ENCODE measurements around the gene RNF175.
A peak's percentile ranks its signal among the peaks of the same experiment; 100 is the strongest.

RNF175 gene

DNA sequence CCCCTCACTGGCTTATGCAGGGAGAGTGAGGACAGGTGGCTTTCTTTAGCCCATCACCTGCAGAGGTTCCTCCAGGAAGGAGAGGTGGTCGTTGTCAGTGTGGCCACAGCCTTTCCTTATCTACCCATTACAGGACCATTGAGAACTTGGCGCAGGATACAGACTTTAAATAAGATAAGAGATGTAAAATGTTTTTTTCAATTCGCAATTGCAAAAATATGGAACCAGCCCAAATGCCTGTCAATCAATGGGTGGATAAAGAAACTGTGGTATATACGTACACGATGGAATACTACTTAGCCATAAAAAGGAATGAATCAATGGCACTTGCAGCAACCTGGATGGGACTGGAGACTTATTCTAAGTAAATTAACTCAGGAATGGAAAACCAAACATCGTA, 6.9 kb upstream of the RNF175 start:
- no peaks in the 10 kb centered on the region for H3K27me3 ChIP-seq (ENCODE audit: insufficient read depth, low read length)
- H3K4me3 ChIP-seq (ENCODE audit: low read length): no peak overlapping the region
- WGBS: 93% methylated on average over 6 of the region's 6 CpGs
- peaks cover 6% of the 10 kb centered on the region; the same call in 1 of the 2 replicates for H3K9me3 ChIP-seq (ENCODE audit: insufficient read depth, low read depth, low read length)
- H3K36me3 ChIP-seq (ENCODE audit: insufficient read depth, low read length): no peaks in the 10 kb centered on the region
- H3K9ac ChIP-seq (ENCODE audit: low read depth, low read length): no peak overlapping the region
- peaks cover 26% of the 10 kb centered on the region for H3K4me1 ChIP-seq (ENCODE audit: insufficient read depth, low read length)
- no peak overlapping the region for H3K27ac ChIP-seq (ENCODE audit: low read depth, low read length)

GRCh38 chr4:153765894-153766293, 6.1 kb upstream of the RNF175 start:
- H3K9ac ChIP-seq (ENCODE audit: low read depth, low read length): no peak overlapping the region
- WGBS: 94% methylated on average over 8 of the region's 8 CpGs
- H3K9me3 ChIP-seq (ENCODE audit: insufficient read depth, low read depth, low read length): 0 out of 2 replicates have a peak, but pooled peaks cover 2% of the 10 kb centered on the region
- H3K36me3 ChIP-seq (ENCODE audit: insufficient read depth, low read length): no peaks in the 10 kb centered on the region
- no peak overlapping the region for H3K27ac ChIP-seq (ENCODE audit: low read depth, low read length)
- peaks cover 26% of the 10 kb centered on the region for H3K4me1 ChIP-seq (ENCODE audit: insufficient read depth, low read length)
- peaks cover 4% of the 10 kb centered on the region for H3K27me3 ChIP-seq (ENCODE audit: insufficient read depth, low read length)
- no peak overlapping the region for H3K4me3 ChIP-seq (ENCODE audit: low read length)

DNA sequence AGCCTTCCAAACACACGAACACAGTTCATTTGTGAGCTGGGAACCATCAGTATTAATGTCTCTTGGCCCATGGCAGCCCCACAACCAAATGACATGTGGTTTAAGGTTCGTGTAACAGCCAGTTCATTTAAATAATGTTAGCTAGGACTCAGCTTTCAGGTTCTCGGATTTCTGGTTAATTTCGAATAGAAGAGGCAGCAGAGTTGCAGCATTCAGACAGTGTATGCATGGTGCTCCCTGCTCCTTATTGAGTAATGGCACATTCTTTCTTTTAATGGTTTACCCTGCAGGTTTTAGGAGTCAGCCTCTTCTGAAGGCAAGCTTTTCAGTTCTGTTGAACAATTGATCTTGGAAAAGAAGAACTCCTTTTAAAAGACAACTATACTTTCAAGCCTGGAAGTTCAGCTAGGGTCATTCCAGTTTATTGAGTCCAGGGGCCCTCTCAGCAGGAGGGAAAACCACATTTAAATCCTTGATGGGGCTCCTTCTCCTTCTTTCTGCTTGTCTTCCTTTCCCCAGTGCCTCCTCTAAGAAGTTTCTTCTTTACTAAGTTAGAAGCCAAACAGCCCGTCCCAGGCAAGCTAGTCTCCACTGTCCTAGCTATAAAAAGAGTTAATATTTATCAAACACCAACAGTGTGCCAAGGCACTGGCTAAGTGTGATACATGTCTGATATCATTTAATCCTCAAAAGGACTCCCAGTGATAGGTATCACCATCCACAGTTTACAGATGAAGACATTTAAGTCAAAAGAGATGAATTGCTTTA, 5.0 kb upstream of the RNF175 start:
- no peaks in the 10 kb centered on the region for H3K36me3 ChIP-seq (ENCODE audit: insufficient read depth, low read length)
- no peak overlapping the region for H3K9ac ChIP-seq (ENCODE audit: low read depth, low read length)
- H3K27me3 ChIP-seq (ENCODE audit: insufficient read depth, low read length): peaks cover 11% of the 10 kb centered on the region
- WGBS: 69% methylated on average over 5 of the region's 5 CpGs
- no peak overlapping the region for H3K4me3 ChIP-seq (ENCODE audit: low read length)
- no peaks in the 10 kb centered on the region for H3K9me3 ChIP-seq (ENCODE audit: insufficient read depth, low read depth, low read length)
- peaks cover 26% of the 10 kb centered on the region for H3K4me1 ChIP-seq (ENCODE audit: insufficient read depth, low read length)
- peak overlapping the region; percentile 26; the same call in 1 of the 2 replicates for H3K27ac ChIP-seq (ENCODE audit: low read depth, low read length)

DNA sequence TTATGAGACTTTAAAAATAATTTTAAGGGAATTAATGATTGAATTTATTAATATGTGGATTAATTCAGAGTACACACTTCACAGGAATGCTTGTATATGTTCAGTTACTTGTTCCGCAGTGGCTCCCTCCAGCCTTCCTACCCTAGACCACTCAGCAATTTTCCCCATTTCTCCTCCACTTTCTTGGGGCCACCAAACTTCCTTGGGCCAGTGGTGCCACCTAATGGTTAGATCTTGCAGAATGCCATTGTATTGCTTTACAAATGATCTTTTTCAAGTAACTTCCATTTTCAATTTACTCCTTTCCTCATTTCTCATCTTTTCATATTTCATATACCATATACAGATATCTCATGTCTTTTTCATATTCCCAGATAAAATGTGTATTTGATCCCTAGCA, 3.6 kb upstream of the RNF175 start:
- Histone ChIP-seq H3K36me3 (ENCODE audit: insufficient read depth, low read length) (no peaks in the 10 kb centered on the region), H3K4me3 (ENCODE audit: low read length) (no peak overlapping the region), H3K9me3 (ENCODE audit: insufficient read depth, low read depth, low read length) (no peaks in the 10 kb centered on the region), H3K9ac (ENCODE audit: low read depth, low read length) (no peak overlapping the region), H3K27me3 (ENCODE audit: insufficient read depth, low read length) (peaks cover 19% of the 10 kb centered on the region), H3K4me1 (ENCODE audit: insufficient read depth, low read length) (peaks cover 28% of the 10 kb centered on the region), H3K27ac (ENCODE audit: low read depth, low read length) (no peak overlapping the region; the same call in 1 of the 2 replicates)
- 87% methylated on average over 1 of the region's 1 CpG for WGBS

GRCh38 chr4:153758688-153759406, 977 bp downstream of the RNF175 start:
- no peaks in the 10 kb centered on the region for H3K36me3 ChIP-seq (ENCODE audit: insufficient read depth, low read length)
- 12% methylated on average over 12 of the region's 15 CpGs for WGBS
- peak overlapping the region; percentile 79; the same call in 1 of the 2 replicates for H3K9ac ChIP-seq (ENCODE audit: low read depth, low read length)
- H3K27me3 ChIP-seq (ENCODE audit: insufficient read depth, low read length): peaks cover 27% of the 10 kb centered on the region
- peak overlapping the region; percentile 70 for H3K4me3 ChIP-seq (ENCODE audit: low read length)
- H3K4me1 ChIP-seq (ENCODE audit: insufficient read depth, low read length): peaks cover 22% of the 10 kb centered on the region
- H3K9me3 ChIP-seq (ENCODE audit: insufficient read depth, low read depth, low read length): no peaks in the 10 kb centered on the region
- H3K27ac ChIP-seq (ENCODE audit: low read depth, low read length): no peak overlapping the region

GRCh38 chr4:153758136-153758535, 1.7 kb downstream of the RNF175 start:
- H3K4me3 ChIP-seq (ENCODE audit: low read length): 0 out of 2 replicates have a peak overlapping the region, but pooled peaks have one; percentile 70

GRCh38 chr4:153757407-153757806, 2.4 kb downstream of the RNF175 start:
- peaks cover 18% of the 10 kb centered on the region for H3K4me1 ChIP-seq (ENCODE audit: insufficient read depth, low read length)

More at GRCh38 chr4:153758136-153758535, 1.7 kb downstream of the RNF175 start:
- Histone ChIP-seq H3K27ac (ENCODE audit: low read depth, low read length) (no peak overlapping the region), H3K27me3 (ENCODE audit: insufficient read depth, low read length) (peaks cover 27% of the 10 kb centered on the region), H3K4me1 (ENCODE audit: insufficient read depth, low read length) (peaks cover 18% of the 10 kb centered on the region), H3K9ac (ENCODE audit: low read depth, low read length) (no peak overlapping the region), H3K36me3 (ENCODE audit: insufficient read depth, low read length) (no peaks in the 10 kb centered on the region), H3K9me3 (ENCODE audit: insufficient read depth, low read depth, low read length) (no peaks in the 10 kb centered on the region)
- 11% methylated on average over 2 of the region's 2 CpGs for WGBS

DNA sequence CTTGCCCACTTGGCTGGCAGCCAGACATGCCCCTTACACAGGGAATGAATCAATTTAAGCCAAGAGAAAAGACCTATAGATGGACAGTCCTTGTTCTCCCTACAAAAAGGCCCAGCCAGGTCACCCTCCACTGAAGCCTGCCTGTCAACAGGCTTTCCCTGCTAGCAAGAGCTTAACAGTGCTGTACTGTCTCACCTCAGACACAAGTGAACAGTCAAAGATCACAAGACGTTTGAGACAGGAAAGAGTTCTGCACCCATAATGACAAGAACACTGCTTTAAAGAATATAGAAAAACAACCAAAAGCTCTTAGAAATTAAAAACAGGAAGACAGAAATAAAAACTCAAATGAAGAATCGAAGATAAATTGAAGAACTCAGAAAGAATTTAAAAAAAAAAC, 4.6 kb downstream of the RNF175 start:
- peaks cover 18% of the 10 kb centered on the region for H3K4me1 ChIP-seq (ENCODE audit: insufficient read depth, low read length)
- 82% methylated on average over 1 of the region's 2 CpGs for WGBS
- no peak overlapping the region for H3K27ac ChIP-seq (ENCODE audit: low read depth, low read length)
- H3K36me3 ChIP-seq (ENCODE audit: insufficient read depth, low read length): no peaks in the 10 kb centered on the region
- H3K9ac ChIP-seq (ENCODE audit: low read depth, low read length): no peak overlapping the region
- no peak overlapping the region for H3K4me3 ChIP-seq (ENCODE audit: low read length)
- H3K27me3 ChIP-seq (ENCODE audit: insufficient read depth, low read length): peaks cover 17% of the 10 kb centered on the region
- no peaks in the 10 kb centered on the region for H3K9me3 ChIP-seq (ENCODE audit: insufficient read depth, low read depth, low read length)

More at GRCh38 chr4:153757407-153757806, 2.4 kb downstream of the RNF175 start:
- peaks cover 27% of the 10 kb centered on the region for H3K27me3 ChIP-seq (ENCODE audit: insufficient read depth, low read length)
- 71% methylated on average over 1 of the region's 1 CpG for WGBS
- H3K9ac ChIP-seq (ENCODE audit: low read depth, low read length): no peak overlapping the region
- no peaks in the 10 kb centered on the region for H3K9me3 ChIP-seq (ENCODE audit: insufficient read depth, low read depth, low read length)
- H3K27ac ChIP-seq (ENCODE audit: low read depth, low read length): no peak overlapping the region
- no peaks in the 10 kb centered on the region for H3K36me3 ChIP-seq (ENCODE audit: insufficient read depth, low read length)
- H3K4me3 ChIP-seq (ENCODE audit: low read length): no peak overlapping the region

DNA sequence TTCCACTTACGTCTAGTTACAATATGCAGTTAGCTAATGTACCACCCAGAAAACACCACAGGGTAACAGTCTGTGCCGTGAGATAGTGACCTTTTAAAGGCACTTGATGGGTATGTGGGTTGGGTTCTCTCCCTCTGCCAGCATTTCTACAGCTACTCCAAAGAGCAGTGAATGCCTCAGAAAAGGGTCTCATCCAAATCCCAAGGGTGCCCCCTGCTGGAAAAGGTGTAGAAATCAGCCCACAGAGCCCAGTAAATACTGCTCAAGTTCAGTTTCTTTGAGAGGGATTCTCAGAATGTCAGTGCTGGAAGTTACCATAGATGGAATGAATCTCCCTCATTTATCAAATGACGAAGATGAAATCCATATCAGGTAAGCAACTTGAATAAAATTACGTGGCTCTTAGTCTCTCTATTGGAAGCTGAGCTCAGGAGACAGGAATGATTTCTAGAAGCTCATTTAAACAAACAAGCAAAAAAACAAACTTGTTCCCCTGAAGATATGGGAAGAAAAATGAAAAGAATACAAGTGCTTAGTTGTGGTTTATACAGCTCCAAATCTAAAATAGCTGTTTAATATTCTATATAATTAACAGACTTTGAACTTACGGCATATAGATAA, 9.5 kb downstream of the RNF175 start:
- Histone ChIP-seq H3K27me3 (ENCODE audit: insufficient read depth, low read length) (no peaks in the 10 kb centered on the region), H3K9ac (ENCODE audit: low read depth, low read length) (no peak overlapping the region), H3K27ac (ENCODE audit: low read depth, low read length) (no peak overlapping the region), H3K4me3 (ENCODE audit: low read length) (no peak overlapping the region), H3K9me3 (ENCODE audit: insufficient read depth, low read depth, low read length) (no peaks in the 10 kb centered on the region), H3K4me1 (ENCODE audit: insufficient read depth, low read length) (no peaks in the 10 kb centered on the region), H3K36me3 (ENCODE audit: insufficient read depth, low read length) (no peaks in the 10 kb centered on the region)
- WGBS: 38% methylated on average over 4 of the region's 5 CpGs

DNA sequence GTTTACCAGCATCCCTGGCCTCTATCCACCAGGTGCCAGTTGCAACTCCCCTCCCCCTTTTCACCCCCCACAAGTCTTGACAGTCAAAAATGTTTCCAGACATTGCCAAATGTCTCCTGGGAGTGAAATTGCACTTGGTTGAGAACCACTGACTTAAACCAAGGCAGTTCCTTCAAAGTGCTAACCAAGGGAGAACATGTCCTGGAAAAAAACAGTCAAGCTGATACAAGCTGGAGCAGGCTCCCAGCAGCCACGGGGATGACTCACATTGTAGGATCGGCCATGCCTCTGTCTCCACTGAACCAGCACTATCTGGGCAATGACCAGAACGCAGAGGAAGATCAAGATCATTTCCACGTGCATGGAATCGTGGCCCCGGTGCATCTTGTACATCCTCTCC, 11.4 kb downstream of the RNF175 start:
- H3K4me1 ChIP-seq (ENCODE audit: insufficient read depth, low read length): no peaks in the 10 kb centered on the region
- H3K36me3 ChIP-seq (ENCODE audit: insufficient read depth, low read length): peaks cover 8% of the 10 kb centered on the region; the same call in 1 of the 2 replicates
- H3K27ac ChIP-seq (ENCODE audit: low read depth, low read length): no peak overlapping the region
- no peak overlapping the region for H3K9ac ChIP-seq (ENCODE audit: low read depth, low read length)
- H3K27me3 ChIP-seq (ENCODE audit: insufficient read depth, low read length): no peaks in the 10 kb centered on the region
- H3K9me3 ChIP-seq (ENCODE audit: insufficient read depth, low read depth, low read length): no peaks in the 10 kb centered on the region
- H3K4me3 ChIP-seq (ENCODE audit: low read length): no peak overlapping the region
- 81% methylated on average over 6 of the region's 6 CpGs for WGBS

- Histone ChIP-seq H3K36me3 (ENCODE audit: insufficient read depth, low read length) (peaks cover 8% of the 10 kb centered on the region; the same call in 1 of the 2 replicates), H3K27ac (ENCODE audit: low read depth, low read length) (no peak overlapping the region)
- WGBS: 97% methylated on average over 4 of the region's 4 CpGs
These were observed 12.3 kb downstream of the RNF175 start for GRCh38 chr4:153747406-153747955.

More at GRCh38 chr4:153747406-153747955, 12.3 kb downstream of the RNF175 start:
- Histone ChIP-seq H3K4me3 (ENCODE audit: low read length) (no peak overlapping the region), H3K9me3 (ENCODE audit: insufficient read depth, low read depth, low read length) (no peaks in the 10 kb centered on the region), H3K4me1 (ENCODE audit: insufficient read depth, low read length) (no peaks in the 10 kb centered on the region), H3K27me3 (ENCODE audit: insufficient read depth, low read length) (no peaks in the 10 kb centered on the region), H3K9ac (ENCODE audit: low read depth, low read length) (no peak overlapping the region)
